ENCODE data around the gene PDE8A. TPM values are rescaled to one million over a fixed set of nuclear protein-coding genes. Genes with fewer than 3 reads are reported as not detected.

PDE8A gene
- total RNA-seq, 2 donors from 2014 or later, result 63.3 to 85.3 TPM

DNA sequence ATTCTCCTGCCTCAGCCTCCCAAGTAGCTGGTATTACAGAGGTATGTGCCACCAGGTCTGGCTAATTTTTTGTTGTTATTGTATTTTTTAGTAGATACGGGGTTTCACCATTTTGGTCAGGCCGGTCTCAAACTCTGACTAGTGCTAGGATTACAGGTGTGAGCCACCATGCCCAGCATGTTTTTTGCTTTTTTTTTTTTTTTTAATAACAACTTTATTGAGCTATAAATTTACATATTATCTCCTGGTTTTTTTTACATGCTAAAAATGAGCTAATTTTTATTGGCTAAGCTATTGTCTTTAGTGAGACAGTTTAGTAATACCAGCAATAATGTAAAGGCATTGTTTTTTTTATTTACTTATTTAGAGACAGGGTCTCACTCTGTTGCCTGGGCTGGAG is 105.2 kb downstream of the PDE8A start:
- H3K9me3 ChIP-seq, result no peaks in the 10 kb centered on the region
- H3K4me1 ChIP-seq, result no peaks in the 10 kb centered on the region
- H3K27me3 ChIP-seq, result no peaks in the 10 kb centered on the region
- no peaks in the 10 kb centered on the region for H3K36me3 ChIP-seq
- no peak overlapping the region for H3K4me3 ChIP-seq
- DNase-seq, result no peak
- no peak overlapping the region for H3K9ac ChIP-seq (ENCODE audit: low read depth in 2 of 2, low read length in 2 of 2)
- TF ChIP-seq, protein P1, sequence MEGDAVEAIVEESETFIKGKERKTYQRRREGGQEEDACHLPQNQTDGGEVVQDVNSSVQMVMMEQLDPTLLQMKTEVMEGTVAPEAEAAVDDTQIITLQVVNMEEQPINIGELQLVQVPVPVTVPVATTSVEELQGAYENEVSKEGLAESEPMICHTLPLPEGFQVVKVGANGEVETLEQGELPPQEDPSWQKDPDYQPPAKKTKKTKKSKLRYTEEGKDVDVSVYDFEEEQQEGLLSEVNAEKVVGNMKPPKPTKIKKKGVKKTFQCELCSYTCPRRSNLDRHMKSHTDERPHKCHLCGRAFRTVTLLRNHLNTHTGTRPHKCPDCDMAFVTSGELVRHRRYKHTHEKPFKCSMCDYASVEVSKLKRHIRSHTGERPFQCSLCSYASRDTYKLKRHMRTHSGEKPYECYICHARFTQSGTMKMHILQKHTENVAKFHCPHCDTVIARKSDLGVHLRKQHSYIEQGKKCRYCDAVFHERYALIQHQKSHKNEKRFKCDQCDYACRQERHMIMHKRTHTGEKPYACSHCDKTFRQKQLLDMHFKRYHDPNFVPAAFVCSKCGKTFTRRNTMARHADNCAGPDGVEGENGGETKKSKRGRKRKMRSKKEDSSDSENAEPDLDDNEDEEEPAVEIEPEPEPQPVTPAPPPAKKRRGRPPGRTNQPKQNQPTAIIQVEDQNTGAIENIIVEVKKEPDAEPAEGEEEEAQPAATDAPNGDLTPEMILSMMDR (IDR thresholded peaks at IDR 0.05), result no peak
- intact Hi-C loops (cut with DNase I), result no loop called here
- H3K27ac ChIP-seq, result no peak overlapping the region

DNA sequence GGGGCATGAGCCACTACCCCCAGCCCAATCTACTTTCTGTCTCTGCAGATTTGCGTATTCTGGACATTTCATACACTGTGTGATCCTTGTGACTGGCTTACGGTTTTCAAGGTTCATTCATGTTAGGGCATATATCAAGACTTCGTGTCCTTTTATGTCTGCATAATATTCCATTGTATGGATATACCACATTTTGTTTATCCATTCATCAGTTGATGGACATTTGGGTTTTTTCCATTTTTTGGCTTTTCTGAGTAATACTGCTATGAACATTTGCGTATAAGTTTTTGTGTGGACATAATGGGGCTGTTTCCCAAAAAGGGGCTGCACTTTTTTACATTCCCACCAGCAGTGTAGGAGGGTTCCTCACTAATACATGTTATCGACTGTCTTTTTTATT is 106.6 kb downstream of the PDE8A start:
- no peak overlapping the region for H3K9ac ChIP-seq (ENCODE audit: low read depth in 2 of 2, low read length in 2 of 2)
- intact Hi-C loops (cut with DNase I), result no loop called here

DNA sequence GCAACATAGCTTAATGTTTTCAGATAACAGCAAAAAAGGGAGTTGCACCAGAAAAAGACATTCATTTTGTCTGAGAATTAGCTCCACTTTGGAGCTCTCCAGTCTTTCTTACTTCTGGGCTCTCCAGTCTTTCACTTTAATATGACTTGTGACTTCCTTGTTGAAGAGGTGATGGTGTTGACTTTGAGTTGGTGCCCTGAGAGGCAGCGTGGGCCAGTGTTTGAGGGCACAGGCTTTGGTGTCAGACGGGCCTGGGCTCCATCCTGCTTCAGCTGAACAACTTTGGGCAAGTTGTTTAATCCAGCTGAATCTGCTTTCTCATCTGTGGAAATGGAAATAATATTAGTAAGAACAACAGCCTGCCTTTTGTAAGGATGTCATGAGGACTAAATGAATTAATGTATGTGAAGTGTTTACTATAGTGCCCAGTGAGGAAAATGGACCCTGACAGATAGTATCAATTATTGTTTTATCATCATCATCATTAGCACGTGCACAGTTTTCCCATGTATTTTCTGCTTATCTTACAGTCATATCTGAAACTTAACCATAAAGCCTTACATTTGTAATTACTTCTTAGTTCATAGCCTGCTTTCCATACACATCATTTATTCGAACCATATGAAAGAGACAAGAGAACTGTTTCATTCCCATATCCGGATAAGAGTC is 108.4 kb downstream of the PDE8A start:
- no peak overlapping the region for H3K4me3 ChIP-seq
- intact Hi-C loops (cut with DNase I), result no loop called here
- no peak for DNase-seq
- H3K4me1 ChIP-seq, result no peaks in the 10 kb centered on the region
- no peak overlapping the region for H3K27ac ChIP-seq
- TF ChIP-seq, protein P1 (IDR thresholded peaks at IDR 0.05), result no peak
- no peaks in the 10 kb centered on the region for H3K27me3 ChIP-seq
- H3K9me3 ChIP-seq, result no peaks in the 10 kb centered on the region
- H3K9ac ChIP-seq (ENCODE audit: low read depth in 2 of 2, low read length in 2 of 2), result no peak overlapping the region
- H3K36me3 ChIP-seq, result no peaks in the 10 kb centered on the region

More for the DNA sequence above, 106.6 kb downstream of the PDE8A start:
- Histone ChIP-seq H3K27me3 (no peaks in the 10 kb centered on the region), H3K9me3 (no peaks in the 10 kb centered on the region), H3K27ac (no peak overlapping the region), H3K4me3 (no peak overlapping the region), H3K36me3 (no peaks in the 10 kb centered on the region), H3K4me1 (no peaks in the 10 kb centered on the region)
- DNase-seq, result no peak
- TF ChIP-seq, protein P1 (IDR thresholded peaks at IDR 0.05), result no peak

GRCh38 chr15:85091990-85092389 is 110.3 kb downstream of the PDE8A start:
- Histone ChIP-seq H3K36me3 (no peaks in the 10 kb centered on the region), H3K9me3 (no peaks in the 10 kb centered on the region), H3K9ac (ENCODE audit: low read depth in 2 of 2, low read length in 2 of 2) (no peak overlapping the region), H3K27me3 (no peaks in the 10 kb centered on the region), H3K4me1 (no peaks in the 10 kb centered on the region), H3K4me3 (no peak overlapping the region), H3K27ac (no peak overlapping the region)
- intact Hi-C loops (cut with DNase I), result no loop called here
- TF ChIP-seq, protein P1 (IDR thresholded peaks at IDR 0.05), result no peak
- no peak for DNase-seq

DNA sequence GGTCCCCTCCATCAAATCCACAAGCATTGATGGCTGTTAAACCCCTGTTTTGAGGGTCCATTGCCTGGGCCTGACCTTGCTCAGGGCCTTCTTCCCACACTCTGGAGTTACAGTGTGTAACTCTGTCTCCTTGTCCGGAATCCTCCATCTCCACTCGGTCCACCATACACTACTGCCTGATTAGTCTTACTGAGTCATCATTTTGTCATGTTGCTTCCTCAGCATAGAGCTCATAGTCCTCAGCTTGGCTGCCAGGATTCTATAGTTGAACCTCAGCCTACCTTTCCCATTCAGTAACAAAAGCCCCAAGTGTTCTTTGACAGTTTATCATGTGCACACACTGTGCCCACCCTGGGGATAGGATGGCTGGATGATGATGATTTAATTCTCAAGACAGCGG is 113.0 kb downstream of the PDE8A start:
- no peak for DNase-seq
- Histone ChIP-seq H3K27me3 (no peaks in the 10 kb centered on the region), H3K4me1 (no peaks in the 10 kb centered on the region), H3K36me3 (no peaks in the 10 kb centered on the region), H3K27ac (no peak overlapping the region), H3K9ac (ENCODE audit: low read depth in 2 of 2, low read length in 2 of 2) (no peak overlapping the region), H3K4me3 (no peak overlapping the region), H3K9me3 (no peaks in the 10 kb centered on the region)
- intact Hi-C loops (cut with DNase I), result no loop called here
- TF ChIP-seq, protein P1 (IDR thresholded peaks at IDR 0.05), result no peak
